8988T (cell line): ENCODE results near the gene GPR62.

Experiments
- DNase-seq: peaks from one replicate; pipeline ENCODE4 v3.0.0; 2011

Gene GPR62

DNA sequence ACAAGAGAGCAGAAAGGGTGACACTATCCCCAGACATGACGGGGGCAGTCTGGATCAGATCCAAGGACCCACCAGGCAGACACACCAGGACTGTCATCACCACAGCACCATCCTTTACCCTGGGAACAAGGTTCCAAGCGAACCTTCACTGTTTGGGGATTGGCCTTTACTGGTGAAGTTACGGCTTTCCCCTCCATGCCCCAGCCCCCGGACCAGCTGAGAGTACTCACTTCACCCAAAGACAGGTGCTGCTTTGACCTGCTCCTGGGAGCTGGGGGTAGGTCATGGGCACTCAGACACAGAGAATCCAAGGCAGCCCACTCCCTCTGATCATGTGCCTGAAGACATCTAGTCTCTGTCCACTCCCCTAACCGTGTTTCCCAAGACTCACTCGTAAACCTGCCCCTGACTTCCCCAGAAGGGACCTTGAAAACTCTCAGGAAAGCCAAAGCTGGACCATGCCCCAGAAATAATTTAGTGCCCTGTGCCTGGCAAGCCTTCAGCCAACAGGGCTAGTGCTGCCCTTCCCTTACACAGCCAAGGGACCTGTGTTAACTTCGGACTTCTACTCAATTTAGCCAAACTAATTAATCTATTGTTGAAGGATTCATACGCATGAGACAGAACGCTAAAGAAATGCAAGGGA is 16.3 kb upstream of the GPR62 start:
- peak; percentile 20 for DNase-seq

DNA sequence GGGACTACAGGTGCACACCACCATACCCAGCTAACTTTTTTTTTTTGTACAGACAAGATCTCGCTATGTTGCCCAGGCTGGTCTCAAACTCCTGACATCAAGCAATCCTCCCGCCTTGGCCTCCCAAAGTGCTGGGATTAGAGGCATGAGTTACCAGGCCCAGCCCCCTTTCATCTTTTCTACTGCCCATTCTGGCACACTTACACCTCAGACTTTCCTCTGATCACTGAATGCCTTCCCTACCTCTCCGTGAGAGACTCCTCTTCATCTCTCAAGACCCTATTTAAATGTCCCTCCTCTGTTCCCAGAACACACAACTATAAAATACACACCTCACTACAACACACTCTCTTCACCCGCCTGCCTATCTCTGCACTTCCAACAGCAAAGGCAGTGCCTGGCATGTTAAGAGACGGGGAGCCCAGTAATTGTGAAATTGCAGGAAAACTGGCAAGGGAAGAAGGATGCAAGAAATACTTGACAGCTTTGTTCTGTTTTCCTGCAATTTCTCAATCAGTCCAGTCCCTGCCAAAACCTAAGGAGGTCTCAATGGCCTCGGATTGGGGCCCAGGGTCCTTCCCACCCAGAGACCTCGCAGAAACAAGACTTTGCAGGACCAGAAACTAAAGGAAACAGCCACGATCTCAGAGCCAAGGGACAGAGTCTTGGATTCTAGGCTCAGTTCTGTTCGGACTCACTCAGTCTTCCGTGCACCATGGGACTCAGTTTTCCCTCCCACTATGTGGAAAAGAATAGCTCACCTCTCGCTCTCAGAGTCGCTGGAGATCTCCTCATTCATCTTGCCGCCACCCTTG is 14.3 kb upstream of the GPR62 start:
- peak; percentile 23 for DNase-seq

DNA sequence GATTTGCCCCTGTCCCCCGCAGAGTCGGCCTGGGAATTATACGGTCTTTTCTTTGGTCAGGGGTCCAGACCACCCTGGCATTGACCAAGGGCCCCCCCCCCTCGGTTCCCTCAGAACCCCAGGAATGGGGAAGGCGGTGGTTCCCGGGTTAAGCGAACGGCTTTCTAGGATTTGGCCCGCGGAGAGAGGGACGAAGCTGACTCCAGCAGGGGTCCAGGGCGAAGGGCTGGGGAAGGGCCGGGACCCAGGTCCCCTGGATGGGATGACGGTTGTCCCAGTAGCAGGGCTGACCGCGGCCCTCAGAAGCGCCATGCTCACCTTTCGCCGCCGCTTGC is 13.8 kb upstream of the GPR62 start:
- no peak for DNase-seq

DNA sequence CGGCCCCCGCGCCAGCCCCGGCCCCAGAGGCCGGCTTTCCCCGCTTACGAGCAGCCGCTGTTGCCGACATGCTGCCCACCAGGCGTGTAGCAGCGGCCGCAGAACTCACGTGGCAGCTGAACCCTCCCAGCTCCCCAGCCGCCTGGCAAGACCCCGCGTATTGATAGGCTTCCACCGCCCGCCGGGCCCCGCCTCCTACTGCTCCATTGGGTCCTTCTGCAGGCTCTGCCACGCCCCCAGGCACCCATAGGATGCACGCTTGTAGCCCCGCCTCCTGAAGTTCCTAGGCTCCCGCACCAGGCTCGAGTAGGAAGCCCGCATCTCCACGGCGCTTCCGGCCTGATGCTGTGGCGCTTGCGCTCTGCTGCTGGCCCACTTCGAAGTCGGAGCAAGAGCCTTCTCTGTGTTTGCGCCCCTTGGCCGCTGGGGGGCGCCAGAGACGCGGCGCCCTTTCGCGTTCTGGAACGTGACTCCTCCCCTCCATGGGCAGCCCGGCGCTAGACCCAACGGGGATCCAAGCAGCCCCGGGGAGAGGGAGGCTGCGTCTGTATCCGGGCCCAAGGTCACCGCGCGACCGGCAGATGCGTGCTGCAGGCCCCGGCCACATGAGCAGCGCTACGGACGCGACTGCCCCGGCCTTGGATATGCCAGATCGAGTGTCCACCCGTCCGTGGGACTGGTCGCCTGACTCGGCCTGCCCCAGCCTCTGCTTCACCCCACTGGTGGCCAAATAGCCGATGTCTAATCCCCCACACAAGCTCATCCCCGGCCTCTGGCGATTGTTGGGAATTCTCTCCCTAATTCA is 13.2 kb upstream of the GPR62 start, which contains the start of the genes PARP3 and RRP9:
Gene PARP3 (plus strand): TSS at position 566 of the 805 bp plus-strand sequence. CDS start 993 bp downstream, outside the sequence.
Gene RRP9 (minus strand): TSS at position 107 of the 805 bp plus-strand sequence. CDS start 37 bp downstream, at position 70.
- DNase-seq = peak; percentile 99

DNA sequence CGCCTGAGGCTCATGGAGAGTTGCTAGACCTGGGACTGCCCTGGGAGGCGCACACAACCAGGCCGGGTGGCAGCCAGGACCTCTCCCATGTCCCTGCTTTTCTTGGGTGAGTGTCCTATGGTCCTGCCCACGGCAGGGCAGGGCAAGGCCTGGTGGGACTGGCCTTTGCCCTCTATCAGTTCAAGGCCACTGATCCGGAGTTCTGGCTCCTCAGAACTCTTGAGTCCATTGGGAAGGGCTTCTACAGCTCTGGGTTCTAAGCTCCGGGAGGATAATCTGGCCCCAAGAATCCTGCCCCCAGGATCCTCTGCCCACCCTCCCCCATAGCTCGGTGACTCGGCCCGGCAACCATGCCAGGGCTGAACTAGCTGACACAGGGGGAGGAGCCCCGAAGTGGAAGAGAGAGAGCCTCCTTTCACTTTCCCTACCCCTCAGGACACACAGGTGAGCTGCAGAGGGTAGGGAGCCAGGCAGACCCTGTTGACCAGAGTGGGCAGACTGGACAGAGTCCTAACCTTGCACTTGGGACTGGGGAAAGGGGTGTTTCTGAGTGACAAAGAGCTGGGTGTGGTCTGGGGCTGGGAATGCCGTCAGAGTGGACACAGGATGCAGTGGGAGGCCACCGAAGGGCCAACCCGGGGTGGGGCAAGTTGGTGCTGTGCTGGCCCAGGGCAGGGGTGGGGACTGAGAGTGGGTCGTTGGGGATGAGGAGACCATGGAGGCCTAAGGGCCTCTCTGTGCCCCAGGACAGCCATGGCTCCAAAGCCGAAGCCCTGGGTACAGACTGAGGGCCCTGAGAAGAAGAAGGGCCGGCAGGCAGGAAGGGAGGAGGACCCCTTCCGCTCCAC is 12.4 kb upstream of the GPR62 start:
- DNase-seq = peak; percentile 82

DNA sequence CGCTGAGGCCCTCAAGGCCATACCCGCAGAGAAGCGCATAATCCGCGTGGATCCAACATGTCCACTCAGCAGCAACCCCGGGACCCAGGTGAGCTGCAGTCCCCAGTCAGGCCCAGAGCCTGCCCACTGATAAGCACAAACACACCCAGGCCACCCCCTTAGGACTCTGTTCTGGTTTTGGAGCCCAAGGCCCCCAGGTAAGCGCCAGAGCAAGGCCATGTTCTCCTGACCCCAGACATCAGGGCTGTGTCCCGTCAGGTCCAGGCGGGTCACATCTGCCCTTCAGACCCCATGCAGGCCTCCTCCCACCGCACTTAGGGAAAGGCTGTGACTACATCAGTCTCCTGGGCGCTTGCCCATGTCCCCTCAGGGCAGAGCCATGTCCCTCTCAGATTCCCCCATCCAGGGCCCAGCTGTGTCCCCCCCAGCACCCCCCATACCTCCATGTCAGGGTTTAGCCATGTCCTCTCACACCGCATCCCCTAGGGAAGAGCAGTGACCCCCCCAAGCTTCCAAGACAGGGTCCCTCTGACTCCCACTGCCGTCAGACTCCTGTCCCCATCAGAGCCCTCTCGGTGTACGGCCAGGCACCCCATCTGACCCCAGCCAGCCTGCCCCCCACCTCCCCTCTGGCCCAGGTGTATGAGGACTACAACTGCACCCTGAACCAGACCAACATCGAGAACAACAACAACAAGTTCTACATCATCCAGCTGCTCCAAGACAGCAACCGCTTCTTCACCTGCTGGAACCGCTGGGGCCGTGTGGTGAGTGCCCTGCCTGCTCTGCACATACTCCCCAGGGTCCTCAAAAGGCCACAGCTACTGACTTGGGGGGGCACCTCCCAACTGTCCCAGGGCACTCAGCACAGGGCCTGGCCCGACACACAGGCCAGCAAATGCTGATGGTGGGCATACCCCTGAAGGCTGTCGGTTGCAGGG is 11.5 kb upstream of the GPR62 start:
- DNase-seq = peak; percentile 13

DNA sequence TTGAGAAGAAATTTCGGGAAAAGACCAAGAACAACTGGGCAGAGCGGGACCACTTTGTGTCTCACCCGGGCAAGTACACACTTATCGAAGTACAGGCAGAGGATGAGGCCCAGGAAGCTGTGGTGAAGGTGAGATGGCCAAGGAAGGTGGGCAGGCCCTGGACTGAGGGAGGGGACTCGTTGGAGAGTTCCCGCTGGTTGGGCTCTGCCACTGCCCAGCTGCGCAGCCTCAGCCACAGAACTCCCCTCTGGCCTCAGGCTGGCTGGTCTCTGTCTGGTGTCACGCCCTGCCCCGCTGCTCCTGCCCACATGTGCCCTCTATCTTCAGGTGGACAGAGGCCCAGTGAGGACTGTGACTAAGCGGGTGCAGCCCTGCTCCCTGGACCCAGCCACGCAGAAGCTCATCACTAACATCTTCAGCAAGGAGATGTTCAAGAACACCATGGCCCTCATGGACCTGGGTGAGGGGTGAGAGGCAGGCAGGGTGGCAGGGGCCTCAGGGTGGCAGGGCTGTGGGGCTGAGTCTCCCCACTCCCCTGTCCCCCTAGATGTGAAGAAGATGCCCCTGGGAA is 10.6 kb upstream of the GPR62 start:
- no peak for DNase-seq

DNA sequence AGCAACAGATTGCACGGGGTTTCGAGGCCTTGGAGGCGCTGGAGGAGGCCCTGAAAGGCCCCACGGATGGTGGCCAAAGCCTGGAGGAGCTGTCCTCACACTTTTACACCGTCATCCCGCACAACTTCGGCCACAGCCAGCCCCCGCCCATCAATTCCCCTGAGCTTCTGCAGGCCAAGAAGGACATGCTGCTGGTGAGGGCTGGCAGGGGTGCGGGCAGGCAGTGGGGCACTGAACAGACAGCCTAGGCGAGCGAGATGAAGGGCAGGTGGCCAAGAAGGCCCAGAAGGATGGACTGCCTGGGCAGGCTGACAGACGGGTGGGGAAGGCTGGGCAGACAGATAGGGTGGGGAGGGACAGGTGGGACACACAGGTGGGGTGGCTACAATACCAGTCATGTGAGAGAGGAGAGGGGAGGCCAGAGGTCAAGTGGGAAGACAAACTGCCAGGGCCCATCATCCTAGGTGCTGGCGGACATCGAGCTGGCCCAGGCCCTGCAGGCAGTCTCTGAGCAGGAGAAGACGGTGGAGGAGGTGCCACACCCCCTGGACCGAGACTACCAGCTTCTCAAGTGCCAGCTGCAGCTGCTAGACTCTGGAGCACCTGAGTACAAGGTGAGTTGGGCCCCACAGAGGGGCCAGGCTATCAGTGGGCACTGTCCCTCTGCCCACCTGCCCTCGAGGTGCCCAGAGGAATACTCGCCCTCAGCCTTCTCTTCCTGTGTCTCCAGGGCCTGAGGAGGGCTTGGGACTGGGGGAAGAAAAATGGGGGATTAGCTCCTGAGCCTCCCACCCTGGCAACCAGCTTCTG is 9.9 kb upstream of the GPR62 start:
- DNase-seq = no peak

DNA sequence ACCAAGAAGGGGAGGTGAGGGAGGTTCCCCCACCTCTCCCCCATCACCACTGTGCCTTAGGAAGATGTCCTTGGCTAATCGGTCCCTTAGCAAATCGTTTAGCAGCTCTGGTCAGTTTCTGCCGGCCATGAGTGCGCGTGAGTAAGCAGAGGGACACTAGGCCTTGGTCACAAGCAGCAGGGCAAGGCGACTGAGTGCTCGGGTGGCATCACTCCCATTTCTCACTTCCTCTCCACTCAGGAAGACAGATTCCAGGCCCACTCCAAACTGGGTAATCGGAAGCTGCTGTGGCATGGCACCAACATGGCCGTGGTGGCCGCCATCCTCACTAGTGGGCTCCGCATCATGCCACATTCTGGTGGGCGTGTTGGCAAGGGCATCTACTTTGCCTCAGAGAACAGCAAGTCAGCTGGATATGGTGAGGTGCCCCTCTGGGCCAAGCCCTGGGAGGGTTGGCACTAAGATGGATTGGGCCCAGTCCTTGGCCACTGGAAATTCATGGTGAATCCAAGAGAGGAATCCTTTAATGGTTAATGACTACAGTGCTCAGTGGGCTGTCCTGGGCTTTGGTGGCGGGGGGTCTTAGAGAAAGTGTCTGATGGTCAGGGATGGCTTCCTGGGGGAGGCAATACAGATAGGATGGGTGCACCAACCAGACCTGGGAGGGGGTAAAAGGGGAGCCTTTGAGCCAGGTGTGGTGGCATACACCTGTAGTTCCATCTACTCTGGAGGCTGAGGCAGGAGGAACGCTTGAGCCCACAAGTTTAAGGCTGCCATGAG is 9.1 kb upstream of the GPR62 start:
- DNase-seq = no peak

DNA sequence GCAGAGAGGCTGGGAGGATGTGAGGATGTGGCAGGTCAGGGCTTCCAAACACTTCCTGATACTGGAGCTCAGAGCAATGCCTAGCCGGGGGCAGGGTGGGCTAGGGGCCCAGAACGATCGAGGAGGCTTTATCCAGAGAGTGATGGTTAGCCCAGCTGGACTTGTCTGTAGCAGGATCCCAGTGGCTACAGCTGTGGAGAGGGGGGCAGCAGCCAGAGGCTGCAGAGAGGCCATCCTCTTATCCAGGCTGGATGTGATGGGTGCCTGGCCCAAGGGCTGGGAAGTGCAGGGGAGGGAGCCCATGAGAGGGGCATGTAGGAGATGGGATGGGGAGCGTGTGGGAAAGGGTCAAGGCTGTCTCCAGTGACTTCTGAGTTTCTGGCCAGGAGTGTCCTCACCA is 8.4 kb upstream of the GPR62 start:
- no peak for DNase-seq

DNA sequence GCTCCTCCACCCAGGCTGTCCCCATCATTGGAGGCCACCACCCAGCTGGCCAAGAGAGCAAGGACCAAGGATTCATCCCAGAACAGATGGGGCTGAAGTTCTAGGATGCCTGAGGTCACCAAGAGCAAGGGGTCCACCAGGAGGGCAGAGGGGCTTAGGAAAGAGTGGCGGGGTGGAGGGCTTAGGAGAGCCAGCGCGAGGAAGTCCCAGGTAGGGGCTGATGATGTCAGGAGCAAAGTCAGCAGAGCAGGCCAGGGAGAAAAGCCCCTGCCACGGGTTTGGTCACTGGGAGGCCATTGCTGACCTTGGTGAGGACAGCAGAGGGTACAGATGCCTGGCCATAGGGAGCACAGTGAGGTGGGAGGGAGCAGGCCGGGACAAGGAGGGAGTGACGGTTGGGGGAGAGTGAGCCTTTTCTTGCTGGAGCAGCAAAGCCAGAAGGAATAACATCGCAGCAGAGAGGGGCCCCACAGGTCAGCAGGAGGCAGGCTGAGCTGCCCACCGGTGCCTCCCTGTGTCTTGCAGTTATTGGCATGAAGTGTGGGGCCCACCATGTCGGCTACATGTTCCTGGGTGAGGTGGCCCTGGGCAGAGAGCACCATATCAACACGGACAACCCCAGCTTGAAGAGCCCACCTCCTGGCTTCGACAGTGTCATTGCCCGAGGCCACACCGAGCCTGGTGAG is 7.8 kb upstream of the GPR62 start:
- no peak for DNase-seq

DNA sequence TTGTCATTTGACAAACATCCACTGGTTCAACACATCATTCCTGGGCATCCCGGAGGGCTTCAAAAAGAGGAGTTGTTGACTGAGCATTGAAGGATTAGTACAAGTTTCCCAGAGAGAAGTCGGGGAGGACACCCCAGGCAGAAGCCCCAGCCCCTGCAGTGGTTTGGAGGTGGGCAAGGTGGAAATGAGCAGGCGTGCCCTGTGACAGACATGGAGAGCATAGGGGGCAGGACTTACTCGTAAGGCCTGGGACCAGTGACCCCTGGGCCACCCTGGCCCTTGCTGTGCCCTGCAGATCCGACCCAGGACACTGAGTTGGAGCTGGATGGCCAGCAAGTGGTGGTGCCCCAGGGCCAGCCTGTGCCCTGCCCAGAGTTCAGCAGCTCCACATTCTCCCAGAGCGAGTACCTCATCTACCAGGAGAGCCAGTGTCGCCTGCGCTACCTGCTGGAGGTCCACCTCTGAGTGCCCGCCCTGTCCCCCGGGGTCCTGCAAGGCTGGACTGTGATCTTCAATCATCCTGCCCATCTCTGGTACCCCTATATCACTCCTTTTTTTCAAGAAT is 7.1 kb upstream of the GPR62 start:
- DNase-seq = no peak

DNA sequence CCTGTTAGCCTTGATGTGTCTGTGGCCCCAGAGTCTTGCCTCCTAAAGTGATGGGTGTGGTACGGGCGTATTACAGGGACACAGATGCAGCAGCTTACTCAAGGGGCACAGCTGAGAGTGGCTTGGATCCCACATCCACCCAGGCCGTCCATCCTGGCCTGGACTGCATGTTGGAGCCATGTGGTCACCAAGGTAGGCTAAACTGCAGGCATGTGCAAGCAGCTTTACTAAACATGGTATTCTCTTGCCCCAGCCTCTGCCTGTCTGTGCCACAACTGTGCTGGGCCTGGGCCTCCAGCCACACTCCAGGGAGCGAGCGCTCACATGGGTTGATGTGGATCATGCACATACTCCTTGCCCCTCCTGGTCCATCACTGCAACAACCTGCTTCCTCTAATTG is 6.1 kb upstream of the GPR62 start:
- no peak for DNase-seq

DNA sequence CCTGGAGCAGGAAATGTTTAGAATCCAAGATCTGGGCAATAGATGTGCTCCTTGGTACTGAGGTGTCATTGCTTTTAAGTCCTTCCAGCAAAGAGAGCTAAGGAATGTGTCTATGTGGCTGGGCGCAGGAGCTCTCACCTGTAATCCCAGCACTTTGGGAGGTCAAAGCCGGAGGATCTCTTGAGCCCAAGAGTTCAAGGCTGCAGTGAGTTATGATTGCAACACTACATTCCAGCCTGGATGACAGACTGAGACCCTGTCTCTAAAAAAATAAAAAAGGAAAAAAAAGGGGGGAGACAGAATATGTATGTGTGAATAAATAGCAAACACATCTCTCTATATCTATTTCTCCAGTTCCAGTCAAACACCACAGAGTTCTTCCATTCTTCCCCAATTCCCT is 4.3 kb upstream of the GPR62 start:
- DNase-seq = no peak

DNA sequence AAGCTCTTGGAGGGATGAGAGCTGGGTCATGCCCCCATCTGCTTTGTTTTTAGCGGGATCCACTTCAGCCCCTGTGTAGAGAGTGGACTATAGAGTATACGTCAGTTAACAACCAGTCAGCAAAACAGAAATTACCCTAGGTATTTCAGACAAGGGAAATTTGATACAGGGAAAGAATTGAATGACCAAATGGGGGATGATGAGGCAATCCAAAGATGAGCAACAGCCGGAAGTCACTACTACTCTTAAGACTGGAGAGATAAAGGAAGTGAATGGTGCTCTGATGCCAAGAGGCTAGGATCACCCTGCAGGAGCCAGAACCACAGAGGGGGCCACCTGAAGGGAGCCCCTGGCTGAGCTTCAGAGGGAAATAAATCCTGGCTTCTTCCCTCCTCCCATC is 1.7 kb upstream of the GPR62 start:
- DNase-seq = no peak

DNA sequence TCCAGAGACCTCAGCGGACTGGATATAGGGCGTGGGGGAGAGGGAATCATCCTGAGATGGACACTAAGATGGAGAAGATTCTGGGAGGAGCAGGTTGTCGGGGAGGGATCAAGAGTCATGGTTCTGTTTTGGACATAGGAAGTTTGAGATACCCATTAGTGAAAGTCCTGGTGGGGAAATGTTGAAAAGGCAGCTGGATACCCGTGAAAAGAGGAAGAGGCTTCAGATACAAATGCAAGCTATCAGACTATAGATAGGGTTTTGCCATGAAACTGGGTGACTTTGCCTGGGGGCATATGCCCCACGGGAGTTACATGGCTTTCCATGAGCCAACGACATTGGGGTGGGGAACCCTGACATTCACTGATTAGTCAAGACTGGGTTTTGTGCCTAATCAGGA is 1.1 kb upstream of the GPR62 start:
- no peak for DNase-seq

DNA sequence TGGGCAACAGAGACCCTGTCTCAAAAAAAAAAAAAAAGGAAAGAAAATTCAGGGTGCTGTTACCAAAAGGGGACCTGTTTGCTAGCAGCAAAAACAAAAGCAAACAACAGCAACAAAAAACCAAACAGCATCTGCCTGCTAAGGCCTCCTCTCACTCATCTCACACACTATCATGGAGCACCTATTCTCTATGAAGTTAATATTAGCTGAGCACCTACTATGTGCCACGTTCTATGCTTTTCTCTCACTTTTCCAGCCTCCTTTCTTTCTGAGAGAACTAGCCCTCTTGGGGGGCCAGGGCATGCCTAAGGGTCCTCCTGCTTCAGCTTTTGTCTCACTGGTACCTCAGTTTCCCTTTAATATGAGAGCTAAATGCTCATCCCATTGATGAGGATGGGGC is 468 bp upstream of the GPR62 start:
- no peak for DNase-seq
